HG03460 (cell line): ENCODE results near the gene ADAMTS7.
"Not testable (repeated sequence)": the region's sequence is repeated elsewhere in the genome, so short reads cannot be mapped to it uniquely, and the experiment has no call there.

ENCODE experiments used
- ATAC-seq: cut with Tn5 transposase; IDR thresholded peaks from one replicate; pipeline ENCODE4 v1.9.1; 2021; ENCODE audit not compliant: unreplicated experiment

ADAMTS7 gene

DNA sequence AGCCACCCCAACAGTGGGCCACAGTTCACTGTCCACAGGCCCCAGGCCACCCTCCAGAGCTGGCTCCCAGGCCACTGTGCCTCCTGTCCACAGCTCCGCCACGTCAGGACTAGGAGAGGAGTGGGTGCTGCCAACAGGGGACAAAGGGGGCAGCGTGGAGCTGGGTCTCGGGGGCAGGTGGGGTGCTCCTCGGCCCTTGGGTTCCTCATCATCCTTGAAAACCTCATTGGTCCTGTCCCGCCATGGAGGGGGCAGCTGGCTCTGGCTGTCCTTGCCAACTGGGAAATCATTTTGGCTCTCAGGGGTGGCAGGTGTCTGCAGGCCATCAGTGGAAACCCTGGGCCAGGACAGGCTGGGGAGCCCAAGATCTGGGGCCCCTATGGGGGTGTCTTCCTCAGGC, 45.2 kb downstream of the ADAMTS7 start:
- ATAC-seq, result no peak

DNA sequence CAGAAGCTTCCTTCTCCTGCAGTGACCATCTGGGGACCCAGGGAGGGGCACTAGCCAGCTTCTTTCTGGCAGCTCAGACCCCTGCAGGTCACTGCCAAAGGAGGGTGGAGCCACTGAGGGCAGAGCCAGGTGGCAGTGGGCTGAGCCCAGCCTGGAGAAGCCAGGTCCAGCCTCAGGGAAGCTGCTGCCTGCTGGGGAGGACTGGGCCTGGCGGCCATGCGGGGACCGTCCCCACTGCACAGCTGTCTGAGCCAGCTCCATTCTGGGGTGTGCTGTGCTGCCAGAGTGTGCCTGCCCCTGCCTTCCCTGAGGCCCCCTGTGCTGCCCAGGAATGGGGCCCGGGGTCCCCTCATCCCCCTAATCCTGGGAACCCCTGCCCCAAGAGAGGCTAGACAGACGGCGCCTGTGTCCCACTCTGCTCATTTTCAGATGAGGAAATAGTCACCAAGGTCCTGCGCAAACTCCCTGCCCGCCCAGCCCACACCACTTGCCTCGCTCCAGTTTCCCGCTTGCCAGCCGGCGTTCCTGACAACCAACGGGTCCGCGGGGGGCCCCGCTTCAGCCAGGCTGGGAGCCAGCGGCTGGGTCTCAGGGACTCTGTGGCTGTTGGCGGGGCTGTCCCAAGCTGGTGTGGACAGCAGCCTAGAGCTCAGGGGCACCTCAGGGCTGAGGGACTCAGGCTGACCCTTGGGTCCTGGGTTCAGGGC, 46.0 kb downstream of the ADAMTS7 start:
- not testable (repeated sequence) for ATAC-seq

DNA sequence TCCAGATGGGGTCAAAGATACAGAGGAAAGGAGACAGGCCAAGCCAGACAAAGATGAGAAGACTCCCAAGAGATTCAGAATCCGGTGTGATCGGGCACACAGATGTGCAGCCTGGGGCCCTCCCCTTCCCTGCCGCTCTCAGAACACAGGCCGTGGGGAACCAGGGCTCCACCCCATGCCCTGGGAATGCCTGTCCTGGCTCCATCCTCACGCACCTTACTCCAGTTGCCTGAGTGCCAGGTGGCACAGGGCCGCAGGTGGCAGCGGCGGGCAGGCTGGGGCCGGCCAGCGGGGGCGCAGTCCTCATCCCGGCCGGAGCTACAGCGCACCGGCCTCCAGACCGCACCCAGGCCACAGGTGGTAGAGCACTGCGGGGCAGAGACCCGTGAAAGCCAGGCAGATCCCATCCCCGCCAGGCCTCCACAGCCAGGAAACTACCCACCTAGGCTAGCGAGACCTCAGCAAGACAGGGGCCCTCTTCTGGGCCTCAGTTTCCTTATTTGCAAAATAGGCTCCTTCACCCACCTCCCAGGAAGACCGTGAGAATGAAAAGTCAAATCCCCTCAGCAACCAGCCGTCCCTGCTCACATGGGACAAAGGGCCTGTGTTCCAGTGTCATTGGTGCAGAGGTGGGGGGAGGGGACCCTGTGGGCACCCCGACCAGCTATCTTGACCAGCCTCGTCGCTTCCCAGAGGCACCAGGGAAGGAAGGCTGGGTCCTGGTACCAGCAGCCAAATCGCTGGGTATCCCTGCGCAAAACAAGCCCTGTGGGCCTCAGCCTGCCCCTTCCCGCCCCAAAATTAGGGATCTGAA, 46.7 kb downstream of the ADAMTS7 start:
- ATAC-seq, result not testable (repeated sequence)

DNA sequence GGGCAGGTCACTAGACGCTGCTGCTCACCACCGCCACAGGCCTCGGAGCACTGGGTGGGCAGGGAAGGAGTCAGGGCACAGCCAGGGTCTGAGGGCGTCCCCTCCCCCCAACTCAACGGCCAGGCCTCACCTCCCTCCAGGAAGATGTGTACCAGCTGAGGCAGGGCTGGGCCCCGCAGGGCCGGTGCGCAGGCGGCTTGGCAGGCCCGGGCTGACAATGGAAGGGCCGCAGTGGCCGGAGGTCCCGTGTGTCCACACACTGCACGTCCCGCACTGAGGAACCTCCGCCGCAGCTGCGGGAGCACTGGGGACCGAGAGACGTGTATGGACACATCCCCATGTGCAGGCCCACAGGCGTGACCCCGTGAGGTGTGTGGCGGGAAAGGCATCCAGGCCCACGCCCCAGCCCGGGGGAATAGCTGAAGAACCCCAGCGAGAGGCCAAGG, 47.4 kb downstream of the ADAMTS7 start:
- ATAC-seq, result no peak

DNA sequence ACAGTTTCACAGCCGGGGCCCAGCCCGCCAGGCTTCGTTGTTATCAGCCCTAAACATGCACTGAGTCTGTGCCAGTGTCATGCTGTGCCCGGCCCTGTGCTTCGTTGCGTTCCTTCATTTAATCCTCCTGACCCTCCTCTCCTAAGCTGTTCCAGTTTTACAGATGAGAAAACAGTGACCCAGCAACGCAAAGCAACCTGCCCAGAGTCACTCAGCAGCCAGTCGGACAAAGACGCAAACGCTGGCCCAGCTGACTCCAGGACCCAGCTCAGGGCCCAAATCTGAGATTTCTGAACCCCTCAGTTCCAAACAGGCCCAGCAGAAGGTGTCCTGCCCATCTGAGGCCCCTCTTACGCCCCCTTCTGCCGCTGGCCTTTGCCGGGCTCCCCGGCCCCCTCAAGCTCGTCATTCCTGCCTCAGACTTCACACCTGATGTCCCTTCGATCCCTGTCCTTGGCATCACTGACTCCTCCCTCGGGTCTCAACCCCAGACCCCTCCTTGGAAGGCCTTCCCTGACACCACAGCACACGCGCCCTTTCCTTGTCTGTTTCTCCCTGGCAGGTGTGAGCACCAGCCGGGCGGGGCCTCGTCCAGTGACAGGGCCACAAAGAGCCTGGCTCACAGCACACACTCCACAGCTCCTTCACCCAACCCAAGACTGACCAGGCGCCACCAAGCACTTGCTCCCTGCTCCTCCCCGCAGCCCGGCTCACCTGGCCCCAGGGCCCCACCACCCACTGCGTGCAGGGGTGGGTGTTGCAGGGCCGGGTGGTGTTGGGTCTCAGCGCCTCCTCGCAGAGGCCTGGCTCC, 48.1 kb downstream of the ADAMTS7 start:
- ATAC-seq, result no peak

DNA sequence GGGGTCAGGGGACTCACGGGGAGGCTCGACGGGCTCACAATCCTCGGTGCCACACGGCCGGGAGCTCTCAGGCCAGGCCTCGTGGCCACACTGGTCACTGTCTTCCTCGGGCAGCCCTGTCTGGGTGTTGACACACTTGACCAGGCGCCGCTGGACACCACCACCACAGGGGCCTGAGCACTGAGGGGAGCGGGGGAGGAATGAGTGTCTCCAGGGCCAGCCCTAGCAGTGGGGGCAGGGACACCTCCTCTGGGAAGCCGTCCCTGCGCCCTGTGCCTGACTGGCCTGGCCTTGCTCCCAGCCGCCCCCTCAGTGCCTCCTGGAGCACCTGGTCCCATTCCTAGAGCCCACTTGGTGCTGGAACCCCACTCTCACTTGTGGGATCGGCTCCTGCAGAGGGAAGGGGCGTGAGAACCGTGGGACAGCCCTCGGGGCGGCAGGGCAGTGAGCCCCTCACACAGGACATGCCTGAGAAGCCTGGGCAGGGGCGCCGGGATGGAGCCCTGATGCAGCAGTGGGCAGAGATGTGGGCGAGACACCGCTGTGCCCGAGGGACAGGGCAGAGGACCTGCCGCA, 48.8 kb downstream of the ADAMTS7 start:
- ATAC-seq, result not testable (repeated sequence)

DNA sequence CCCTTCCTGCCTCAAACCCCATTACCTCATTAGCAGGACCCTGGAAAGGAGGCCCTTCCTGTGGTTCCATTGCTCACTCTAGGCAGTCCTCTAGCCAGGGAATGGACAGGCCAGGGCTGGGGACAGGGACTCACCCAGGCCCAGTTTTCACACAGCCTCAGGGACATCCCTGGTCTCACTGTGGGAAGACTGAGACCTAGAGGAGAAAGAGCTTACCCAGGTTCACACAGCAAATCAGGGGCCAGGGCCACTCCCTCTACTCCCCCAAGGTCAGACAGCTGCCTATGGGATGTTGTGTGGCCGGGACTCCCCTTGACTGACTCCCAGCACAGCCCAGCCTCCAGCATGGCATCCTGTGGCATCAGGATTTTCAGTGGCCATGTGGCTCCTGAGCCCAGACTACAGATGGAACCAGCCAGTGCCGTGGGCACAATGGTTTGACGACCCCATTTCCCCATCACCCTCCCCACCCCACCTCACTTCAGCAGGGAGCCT, 49.3 kb downstream of the ADAMTS7 start:
- ATAC-seq, result no peak

- ATAC-seq, result peak; percentile 34
These were observed 49.8 kb downstream of the ADAMTS7 start for GRCh38 chr15:78761475-78761874.

DNA sequence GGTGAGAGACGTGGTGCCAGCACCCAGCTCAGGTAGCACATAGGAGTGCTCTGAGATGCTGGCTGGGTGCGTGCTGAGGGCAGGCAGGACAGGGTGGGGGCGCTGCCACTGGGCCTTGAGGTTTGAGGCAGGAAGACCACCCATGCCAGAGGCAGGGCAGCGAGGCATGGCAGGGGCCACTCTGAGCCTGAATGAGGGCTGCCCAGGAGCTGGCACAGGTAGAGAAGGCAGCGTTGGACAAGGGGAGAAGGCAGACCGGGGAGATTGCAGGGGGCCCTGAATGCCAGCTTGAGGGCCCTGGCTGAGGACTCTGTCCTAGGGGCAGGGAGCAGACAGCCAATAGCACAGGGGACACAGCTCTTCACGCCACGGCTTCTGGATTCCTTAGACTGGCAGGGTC, 50.2 kb downstream of the ADAMTS7 start:
- ATAC-seq, result no peak

DNA sequence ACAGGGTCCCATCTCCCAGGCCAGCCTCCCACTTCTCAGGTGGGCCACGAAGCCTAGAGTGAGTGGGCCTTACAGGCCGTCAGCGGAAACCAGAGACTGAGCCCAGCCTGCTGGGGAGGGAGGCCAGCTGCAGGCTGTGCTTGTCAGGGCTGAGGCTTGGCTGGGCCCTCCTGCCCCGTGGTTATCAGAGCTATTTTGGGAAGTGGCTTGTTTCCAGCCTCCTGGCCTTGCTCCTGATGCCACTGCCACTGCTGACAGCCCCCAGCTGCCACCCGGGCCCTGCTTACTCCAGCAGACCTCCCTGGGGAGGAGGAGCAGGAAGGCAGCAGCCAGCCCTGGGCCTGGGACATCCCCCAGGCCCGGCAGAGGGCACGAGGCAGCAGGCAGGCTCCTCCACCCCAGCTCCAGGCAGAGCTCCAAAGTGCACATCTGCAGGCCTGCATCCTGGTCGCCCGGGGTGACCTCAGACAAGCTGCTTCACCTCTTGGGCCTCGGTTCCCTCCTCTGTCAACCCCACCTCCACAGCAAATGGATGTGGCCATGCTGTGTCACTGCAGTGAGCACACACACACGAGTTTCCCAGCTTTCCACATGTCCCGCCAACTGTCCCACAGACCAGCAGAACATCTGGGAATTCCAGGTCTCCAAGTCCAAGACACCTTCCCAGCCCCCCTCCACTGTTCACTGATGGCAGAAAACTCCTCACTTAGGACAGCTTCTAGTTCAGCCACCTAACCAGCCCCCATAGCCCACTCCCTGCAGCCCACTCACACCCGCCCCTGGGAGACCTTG, 51.0 kb downstream of the ADAMTS7 start:
- ATAC-seq, result not testable (repeated sequence)

- ATAC-seq, result not testable (repeated sequence)
These were observed 51.8 kb downstream of the ADAMTS7 start for GRCh38 chr15:78759361-78759998.

- ATAC-seq, result not testable (repeated sequence)
These were observed 52.6 kb downstream of the ADAMTS7 start for GRCh38 chr15:78758486-78759200.

DNA sequence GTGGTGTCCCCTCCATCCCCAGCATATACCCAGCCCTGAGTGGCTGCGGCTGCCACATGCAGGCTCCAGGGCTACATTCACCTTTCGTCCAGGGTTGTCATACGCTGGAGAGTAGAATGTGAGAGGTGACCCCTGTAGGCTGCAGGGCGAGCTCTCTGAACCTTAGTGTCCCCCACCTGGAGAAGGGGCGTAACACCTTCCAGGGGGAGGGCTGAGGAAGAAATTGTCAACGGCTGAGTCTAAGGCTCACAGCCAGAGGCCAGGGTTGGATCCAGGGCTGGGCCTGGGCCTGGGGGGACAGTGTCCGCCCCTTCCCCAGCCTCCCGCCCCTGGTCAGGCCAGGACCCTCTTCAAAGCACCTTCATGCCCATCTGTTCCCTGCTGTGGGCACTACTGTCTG, 53.2 kb downstream of the ADAMTS7 start:
- not testable (repeated sequence) for ATAC-seq

- no peak for ATAC-seq
These were observed 53.7 kb downstream of the ADAMTS7 start for GRCh38 chr15:78757636-78757905.

DNA sequence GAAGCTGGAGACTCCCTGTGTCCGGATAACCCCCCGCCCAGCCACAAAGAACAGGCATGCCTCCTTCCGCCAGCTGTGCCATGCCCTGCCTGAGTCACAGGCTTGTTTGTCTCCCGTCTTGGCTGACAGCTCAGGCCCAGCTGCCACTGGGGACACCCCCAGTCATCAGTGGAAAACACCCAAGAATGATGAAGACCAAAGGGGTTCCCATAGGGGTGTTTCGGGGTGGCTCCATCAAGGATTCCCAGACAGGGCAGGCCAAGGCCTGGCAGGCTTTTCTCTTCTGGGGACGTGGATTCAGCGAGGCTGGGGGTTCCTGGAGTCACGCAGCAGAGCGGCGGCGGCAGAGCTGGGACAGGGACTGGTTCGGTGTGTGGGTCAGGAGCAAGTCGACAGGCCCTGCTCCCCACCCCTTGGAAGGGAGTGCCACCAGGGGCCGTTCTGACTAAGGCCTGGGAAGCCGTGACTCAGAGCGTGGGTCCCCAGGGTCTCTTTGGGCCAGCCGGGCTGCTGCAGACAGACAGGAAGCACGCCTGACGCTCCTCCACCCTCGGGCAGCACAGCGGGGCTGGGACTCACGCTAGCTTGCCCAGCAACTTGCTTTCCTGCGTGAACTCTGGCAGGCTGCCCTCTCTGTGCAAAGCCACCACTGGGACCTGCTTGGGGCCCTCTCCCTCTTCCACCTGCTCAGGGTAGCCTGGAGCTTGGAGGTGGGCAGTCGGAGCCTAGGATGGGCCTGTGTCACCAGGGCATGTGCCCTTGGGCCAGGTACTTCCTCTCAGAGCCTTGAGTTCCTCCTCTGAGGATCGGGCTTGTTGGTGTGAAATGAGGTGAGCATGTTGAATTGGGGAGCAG, 54.3 kb downstream of the ADAMTS7 start:
- ATAC-seq, result peak; percentile 61

GRCh38 chr15:78755900-78756591, 55.2 kb downstream of the ADAMTS7 start:
- not testable (repeated sequence) for ATAC-seq

- not testable (repeated sequence) for ATAC-seq
These were observed 56.5 kb downstream of the ADAMTS7 start for GRCh38 chr15:78754637-78755280.
